SW 1271 (cell line): Measurements from ENCODE around the gene PEAK1.
A peak's percentile ranks its signal among the peaks of the same experiment; 100 is the strongest.

ENCODE experiments used
- DNase-seq, 2 experiments: peaks; one replicate each; lab custom pipeline; 2025; lab: John Stamatoyannopoulos, UW

PEAK1 gene

GRCh38 chr15:77127626-77128025, 292.3 kb downstream of the PEAK1 start:
- DNase-seq, result no peak

- no peak for DNase-seq
Observed at GRCh38 chr15:77126529-77127326, 293.2 kb downstream of the PEAK1 start.

GRCh38 chr15:77123854-77124253, 296.1 kb downstream of the PEAK1 start:
- DNase-seq, result no peak

GRCh38 chr15:77122576-77122975, 297.3 kb downstream of the PEAK1 start:
- DNase-seq, result no peak

- no peak for DNase-seq
Observed at GRCh38 chr15:77121599-77121998, 298.3 kb downstream of the PEAK1 start.

GRCh38 chr15:77120576-77120975, 299.3 kb downstream of the PEAK1 start:
- DNase-seq, result no peak

GRCh38 chr15:77119446-77119845, 300.5 kb downstream of the PEAK1 start:
- DNase-seq, result no peak

- peak; percentile 28 to 79 for DNase-seq
Observed at GRCh38 chr15:77118882-77119321, 301.0 kb downstream of the PEAK1 start.

GRCh38 chr15:77115179-77115578, 304.7 kb downstream of the PEAK1 start:
- DNase-seq, result no peak

GRCh38 chr15:77112838-77113504, 306.9 kb downstream of the PEAK1 start:
- DNase-seq, result peak in 1 of 2 experiments; percentile 4

GRCh38 chr15:77111789-77112188, 308.1 kb downstream of the PEAK1 start:
- no peak for DNase-seq

GRCh38 chr15:77107531-77108355, 312.2 kb downstream of the PEAK1 start:
- peak in 1 of 2 experiments; percentile 51 for DNase-seq

- no peak for DNase-seq
Observed at GRCh38 chr15:77107068-77107467, 312.8 kb downstream of the PEAK1 start.

- no peak for DNase-seq
Observed at GRCh38 chr15:77104155-77104554, 315.7 kb downstream of the PEAK1 start.

GRCh38 chr15:77099741-77100463, 320.0 kb downstream of the PEAK1 start:
- DNase-seq, result no peak

GRCh38 chr15:77098572-77098971, 321.3 kb downstream of the PEAK1 start:
- no peak for DNase-seq

GRCh38 chr15:77097921-77098320, 322.0 kb downstream of the PEAK1 start:
- DNase-seq, result no peak

GRCh38 chr15:77097248-77097721, 322.6 kb downstream of the PEAK1 start:
- no peak for DNase-seq

GRCh38 chr15:77096541-77096940, 323.4 kb downstream of the PEAK1 start:
- no peak for DNase-seq

- DNase-seq, result no peak
Observed at GRCh38 chr15:77096138-77096537, 323.8 kb downstream of the PEAK1 start.

- DNase-seq, result no peak
Observed at GRCh38 chr15:77094397-77095030, 325.4 kb downstream of the PEAK1 start.
